SH-SY5Y (cell line): ENCODE measurements around the gene CECR2.

Experiments used
- GATA2 ChIP-seq: IDR thresholded peaks from 2 replicates; pipeline ENCODE4 v1.6.1; 2011; ENCODE audit warnings: mild to moderate bottlenecking, low read depth, low read length
- GATA3 ChIP-seq: IDR thresholded peaks from 2 replicates; pipeline ENCODE4 v1.6.1; 2011; ENCODE audit warnings: low read depth, mild to moderate bottlenecking, low read length, moderate library complexity

DNA sequence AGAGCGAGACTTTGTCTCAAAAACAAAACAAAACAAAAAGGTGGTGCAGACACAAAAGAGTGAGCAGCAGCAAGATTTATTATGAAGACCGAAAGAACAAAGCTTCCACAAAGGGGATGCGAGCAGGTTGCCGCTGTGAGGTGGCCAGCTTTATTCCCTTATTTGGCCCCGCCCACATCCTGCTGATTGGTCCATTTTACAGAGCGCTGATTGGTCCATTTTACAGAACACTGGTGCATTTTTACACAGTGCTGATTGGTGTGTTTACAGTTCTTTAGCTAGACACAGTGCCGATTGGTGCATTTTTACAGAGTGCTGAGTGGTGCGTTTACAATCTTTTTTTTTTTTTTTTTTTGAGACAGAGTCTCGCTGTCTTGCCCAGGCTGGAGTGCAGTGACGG, 77.4 kb downstream of the CECR2 start:
- no peak for TF ChIP-seq GATA2
- no peak for TF ChIP-seq GATA3
